ENCODE data around the gene DNAJC7. TPM values are rescaled to one million over a fixed set of nuclear protein-coding genes. Genes with fewer than 3 reads are reported as not detected.

DNAJC7 gene
- total RNA-seq, 4 donors from 2014 or later, result 48.8 to 85.5 (median 63.7) TPM

DNA sequence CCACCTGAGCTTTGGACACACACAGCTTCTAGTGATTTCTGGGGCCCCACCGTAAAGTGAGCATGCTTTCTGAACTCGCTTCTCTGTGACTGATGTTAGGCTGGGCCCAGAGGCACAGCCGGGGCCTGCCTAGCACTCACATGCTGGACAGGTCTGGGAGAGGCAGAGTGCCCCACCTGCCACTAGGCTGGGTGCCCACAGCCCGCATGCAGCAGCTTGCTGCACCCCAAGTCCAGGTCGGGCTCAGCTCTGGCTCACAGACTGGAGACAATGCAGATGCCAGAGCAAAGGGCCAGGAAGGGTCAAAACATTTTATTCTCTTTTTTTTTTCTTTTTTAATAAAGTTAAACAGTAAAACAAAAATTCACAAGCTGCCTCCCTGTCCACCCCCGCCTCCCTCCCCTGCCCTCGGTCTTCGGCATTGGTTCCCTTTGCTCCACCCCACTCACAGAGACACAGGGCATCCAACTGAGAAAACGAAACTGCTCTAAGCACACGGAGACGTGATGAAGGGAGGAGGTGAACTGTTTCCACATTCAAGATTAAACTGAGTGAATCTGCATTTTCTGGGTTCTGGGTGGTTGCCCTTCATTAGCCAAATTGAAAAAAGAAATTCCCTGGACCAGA lies 41.0 kb downstream of the DNAJC7 start:
- no peak for TF ChIP-seq POLR2A (IDR thresholded peaks at IDR 0.05)
- TF ChIP-seq, protein P1, sequence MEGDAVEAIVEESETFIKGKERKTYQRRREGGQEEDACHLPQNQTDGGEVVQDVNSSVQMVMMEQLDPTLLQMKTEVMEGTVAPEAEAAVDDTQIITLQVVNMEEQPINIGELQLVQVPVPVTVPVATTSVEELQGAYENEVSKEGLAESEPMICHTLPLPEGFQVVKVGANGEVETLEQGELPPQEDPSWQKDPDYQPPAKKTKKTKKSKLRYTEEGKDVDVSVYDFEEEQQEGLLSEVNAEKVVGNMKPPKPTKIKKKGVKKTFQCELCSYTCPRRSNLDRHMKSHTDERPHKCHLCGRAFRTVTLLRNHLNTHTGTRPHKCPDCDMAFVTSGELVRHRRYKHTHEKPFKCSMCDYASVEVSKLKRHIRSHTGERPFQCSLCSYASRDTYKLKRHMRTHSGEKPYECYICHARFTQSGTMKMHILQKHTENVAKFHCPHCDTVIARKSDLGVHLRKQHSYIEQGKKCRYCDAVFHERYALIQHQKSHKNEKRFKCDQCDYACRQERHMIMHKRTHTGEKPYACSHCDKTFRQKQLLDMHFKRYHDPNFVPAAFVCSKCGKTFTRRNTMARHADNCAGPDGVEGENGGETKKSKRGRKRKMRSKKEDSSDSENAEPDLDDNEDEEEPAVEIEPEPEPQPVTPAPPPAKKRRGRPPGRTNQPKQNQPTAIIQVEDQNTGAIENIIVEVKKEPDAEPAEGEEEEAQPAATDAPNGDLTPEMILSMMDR (IDR thresholded peaks at IDR 0.05), result no peak
- H3K4me3 ChIP-seq (ENCODE audit: low read depth, poor library complexity, severe bottlenecking), result no peak overlapping the region
- intact Hi-C loops (cut with DNase I; ENCODE audit: low total_unique reads), result no loop called here
- WGBS, 2 donors, result 43 to 47% methylated on average over 11 of the region's 11 CpGs
- no peak for DNase-seq (ENCODE audit: low spot score in 2 of 2)

DNA sequence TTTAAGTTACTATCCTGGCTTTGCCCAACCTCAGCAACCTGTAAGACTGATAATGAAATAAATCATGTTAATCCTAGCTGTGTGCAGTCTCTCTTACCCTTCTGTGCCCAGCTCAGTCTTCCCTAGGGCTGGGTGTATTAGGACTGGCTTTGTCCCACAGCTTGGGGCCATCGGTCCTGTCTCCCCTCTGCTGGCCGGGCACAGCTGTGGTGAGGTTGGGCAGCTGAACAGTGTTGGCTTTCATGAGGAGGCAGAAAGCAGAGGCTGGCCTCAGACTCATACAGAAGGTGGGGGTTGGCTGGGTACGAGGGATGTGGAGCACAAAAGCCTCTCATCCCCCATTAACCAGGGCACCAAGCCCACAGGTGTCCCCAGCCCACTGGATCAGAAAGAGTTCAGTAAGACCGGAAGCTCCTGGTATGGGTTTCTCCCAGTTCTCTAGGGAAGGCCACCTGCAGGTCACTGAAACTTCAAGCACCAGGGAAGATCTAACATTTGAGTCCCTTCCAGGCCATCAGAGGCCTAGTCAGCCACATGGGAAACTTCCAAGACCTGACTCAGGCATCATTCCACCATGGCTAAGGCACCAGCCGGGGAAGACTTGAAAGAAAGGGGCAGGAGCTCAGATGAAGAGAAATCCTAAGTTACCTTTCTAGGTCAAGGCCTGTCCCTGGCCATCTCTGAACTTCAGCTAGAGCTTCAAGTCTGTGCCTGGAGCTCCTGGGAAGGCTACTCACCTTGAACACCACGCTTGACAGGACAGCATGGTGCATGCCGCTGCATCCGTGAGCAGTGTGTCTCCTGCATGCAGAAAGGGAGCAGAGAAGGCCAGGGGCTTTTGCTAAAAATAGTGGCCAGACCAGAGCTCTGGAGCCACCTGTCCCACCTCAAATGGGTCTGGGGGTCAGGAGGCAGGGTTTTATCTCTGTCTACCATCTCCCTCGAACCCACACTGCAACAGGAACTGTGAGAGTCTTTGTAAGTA lies 41.8 kb downstream of the DNAJC7 start:
- no peak overlapping the region for H3K4me3 ChIP-seq (ENCODE audit: low read depth, poor library complexity, severe bottlenecking)
- WGBS, 2 donors, result 74 to 91% methylated on average over 9 of the region's 9 CpGs
- intact Hi-C loops (cut with DNase I; ENCODE audit: low total_unique reads), result no loop called here
- TF ChIP-seq, protein P1 (IDR thresholded peaks at IDR 0.05), result no peak
- TF ChIP-seq POLR2A (IDR thresholded peaks at IDR 0.05), result no peak
- no peak for DNase-seq (ENCODE audit: low spot score in 2 of 2)

DNA sequence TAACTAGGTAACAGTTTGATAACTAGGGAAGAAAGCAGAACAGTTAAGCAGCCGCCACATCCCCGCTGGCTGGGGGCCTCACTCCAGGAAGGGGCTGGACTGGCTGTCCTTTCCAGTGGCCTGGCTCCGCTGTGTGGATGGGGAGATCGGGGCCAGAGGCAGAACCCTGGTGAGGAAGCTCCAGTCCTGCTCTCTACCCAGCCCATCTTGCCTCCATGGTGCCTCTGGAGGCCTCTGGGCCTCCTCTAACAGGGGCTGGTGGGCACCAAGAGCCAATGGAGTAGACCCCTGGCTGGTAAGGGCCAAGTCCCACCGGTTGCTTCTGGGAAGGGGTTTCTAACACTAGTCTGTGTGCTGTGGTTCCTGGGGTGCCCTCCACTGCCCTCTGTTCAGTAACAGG lies 42.6 kb downstream of the DNAJC7 start:
- no peak overlapping the region for H3K4me3 ChIP-seq (ENCODE audit: low read depth, poor library complexity, severe bottlenecking)
- intact Hi-C loops (cut with DNase I; ENCODE audit: low total_unique reads), result no loop called here
- no peak for DNase-seq (ENCODE audit: low spot score in 2 of 2)
- TF ChIP-seq, protein P1 (IDR thresholded peaks at IDR 0.05), result no peak
- WGBS, 2 donors, result 76 to 92% methylated on average over 5 of the region's 5 CpGs

DNA sequence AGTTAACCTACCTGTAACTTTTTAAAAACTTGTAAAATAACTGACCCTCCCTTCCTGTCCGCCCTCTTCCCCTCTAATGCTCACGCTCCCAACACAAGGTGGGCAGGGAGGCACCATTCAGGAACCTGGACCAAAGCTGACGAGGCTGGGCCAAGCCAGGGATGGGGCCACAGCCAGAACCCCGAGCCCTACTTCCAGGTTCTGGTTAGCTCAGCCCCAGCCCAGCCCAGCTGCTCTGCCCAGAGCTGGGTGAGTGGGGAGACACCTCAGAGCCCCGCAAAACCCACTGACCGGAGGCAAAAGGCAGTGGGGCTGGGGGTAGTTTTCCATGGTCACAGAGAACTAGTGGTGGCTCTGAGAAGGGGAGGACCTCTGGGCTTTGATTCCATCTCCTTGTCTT lies 43.2 kb downstream of the DNAJC7 start:
- WGBS, 2 donors, result 81 to 89% methylated on average over 6 of the region's 6 CpGs
- no peak for TF ChIP-seq POLR2A (IDR thresholded peaks at IDR 0.05)
- TF ChIP-seq, protein P1 (IDR thresholded peaks at IDR 0.05), result no peak
- no peak overlapping the region for H3K4me3 ChIP-seq (ENCODE audit: low read depth, poor library complexity, severe bottlenecking)
- DNase-seq (ENCODE audit: low spot score in 2 of 2), result no peak
- intact Hi-C loops (cut with DNase I; ENCODE audit: low total_unique reads), result no loop called here

DNA sequence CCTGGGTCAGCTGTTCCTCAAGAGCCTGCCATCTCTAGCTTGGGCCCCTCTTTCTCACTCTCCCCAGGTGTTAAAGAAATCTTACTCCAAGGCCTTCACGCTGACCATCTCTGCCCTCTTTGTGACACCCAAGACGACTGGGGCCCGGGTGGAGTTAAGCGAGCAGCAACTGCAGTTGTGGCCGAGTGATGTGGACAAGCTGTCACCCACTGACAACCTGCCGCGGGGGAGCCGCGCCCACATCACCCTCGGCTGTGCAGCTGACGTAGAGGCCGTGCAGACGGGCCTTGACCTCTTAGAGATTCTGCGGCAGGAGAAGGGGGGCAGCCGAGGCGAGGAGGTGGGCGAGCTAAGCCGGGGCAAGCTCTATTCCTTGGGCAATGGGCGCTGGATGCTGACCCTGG lies 43.8 kb downstream of the DNAJC7 start:
- DNase-seq (ENCODE audit: low spot score in 2 of 2), result no peak
- TF ChIP-seq, protein P1 (IDR thresholded peaks at IDR 0.05), result no peak
- no peak for TF ChIP-seq POLR2A (IDR thresholded peaks at IDR 0.05)
- intact Hi-C loops (cut with DNase I; ENCODE audit: low total_unique reads), result no loop called here
- WGBS, 2 donors, result 81 to 83% methylated on average over 19 of the region's 19 CpGs
- H3K4me3 ChIP-seq (ENCODE audit: low read depth, poor library complexity, severe bottlenecking), result no peak overlapping the region

Measured in lower leg skin (tissue), 4 donors.